Stimulated activated naive B cell treated with anti-CD40 and anti-IgM and Interleukin-4, amounts not matched to agents 10 μg/mL and 1 μg/mL and 100 μg/mL, for 72 hours (primary cell): ENCODE measurements around the gene STK17B.
"Not testable (repeated sequence)": the region's sequence is repeated elsewhere in the genome, so short reads cannot be mapped to it uniquely, and the experiment has no call there.

ENCODE experiments used
- ATAC-seq, 2 donors: fragments of 150-1000 bp; cut with Tn5 transposase; replicated peaks; 2 replicates each; pipeline ENCODE4 v1.10.0; 2021; ENCODE audit warnings: moderate library complexity in 1 of 2
- DNase-seq: peaks from one replicate; pipeline ENCODE4 v3.0.0; 2021
- H3K27ac Mint-ChIP-seq: one replicate; pipeline ENCODE4 v1.8.0; 2022; ENCODE audit warnings: mild to moderate bottlenecking, mixed read lengths
- H3K27me3 Mint-ChIP-seq, 2 donors: one replicate each; pipeline ENCODE4 v1.8.0; 2022; ENCODE audit warnings: mixed read lengths in 2 of 2
- H3K36me3 Mint-ChIP-seq, 2 donors: one replicate each; pipeline ENCODE4 v1.8.0; 2022; ENCODE audit warnings: mixed read lengths in 2 of 2, mild to moderate bottlenecking in 1 of 2
- H3K4me1 Mint-ChIP-seq, 2 donors: one replicate each; pipeline ENCODE4 v1.8.0; 2022; ENCODE audit warnings: mixed read lengths in 2 of 2, mild to moderate bottlenecking in 1 of 2
- H3K4me3 Mint-ChIP-seq, 2 donors: one replicate each; pipeline ENCODE4 v1.8.0; 2022; ENCODE audit warnings: mild to moderate bottlenecking in 2 of 2, mixed read lengths in 2 of 2, moderate library complexity in 1 of 2
- H3K9me3 Mint-ChIP-seq, 2 donors: one replicate each; pipeline ENCODE4 v1.8.0; 2022; ENCODE audit warnings: mixed read lengths in 2 of 2, mild to moderate bottlenecking in 1 of 2

Gene STK17B

GRCh38 chr2:196200557-196200956, 29.2 kb upstream of the STK17B start:
- H3K4me3 Mint-ChIP-seq = no peak overlapping the region
- H3K27ac Mint-ChIP-seq = peak overlapping the region; percentile 31
- peaks cover 17 to 22% of the 10 kb centered on the region in 2 donors for H3K4me1 Mint-ChIP-seq
- DNase-seq (no peak), ATAC-seq (peak; percentile 88 to 89)
- H3K9me3 Mint-ChIP-seq = no peaks in the 10 kb centered on the region
- no peaks in the 10 kb centered on the region for H3K27me3 Mint-ChIP-seq
- H3K36me3 Mint-ChIP-seq = no peaks in the 10 kb centered on the region

GRCh38 chr2:196195758-196196157, 24.4 kb upstream of the STK17B start:
- no peak for ATAC-seq
- H3K27ac Mint-ChIP-seq = no peak overlapping the region

GRCh38 chr2:196195302-196195701, 23.9 kb upstream of the STK17B start:
- no peaks in the 10 kb centered on the region for H3K27me3 Mint-ChIP-seq
- no peaks in the 10 kb centered on the region for H3K9me3 Mint-ChIP-seq
- H3K4me3 Mint-ChIP-seq = no peak overlapping the region
- DNase-seq = no peak
- peaks cover 8 to 20% of the 10 kb centered on the region in 2 donors for H3K4me1 Mint-ChIP-seq
- no peak overlapping the region for H3K27ac Mint-ChIP-seq
- no peaks in the 10 kb centered on the region for H3K36me3 Mint-ChIP-seq
- ATAC-seq = no peak

More at GRCh38 chr2:196195758-196196157, 24.4 kb upstream of the STK17B start:
- H3K9me3 Mint-ChIP-seq = no peaks in the 10 kb centered on the region
- H3K36me3 Mint-ChIP-seq = no peaks in the 10 kb centered on the region
- no peak overlapping the region for H3K4me3 Mint-ChIP-seq
- no peak for DNase-seq
- H3K27me3 Mint-ChIP-seq = no peaks in the 10 kb centered on the region
- peaks cover 7 to 16% of the 10 kb centered on the region in 2 donors for H3K4me1 Mint-ChIP-seq

- ATAC-seq = no peak
- H3K36me3 Mint-ChIP-seq = no peaks in the 10 kb centered on the region
- no peak overlapping the region for H3K27ac Mint-ChIP-seq
- H3K9me3 Mint-ChIP-seq = no peaks in the 10 kb centered on the region
- H3K4me1 Mint-ChIP-seq = peaks cover 12 to 23% of the 10 kb centered on the region in 2 donors
- H3K4me3 Mint-ChIP-seq = no peak overlapping the region
- DNase-seq = no peak
- H3K27me3 Mint-ChIP-seq = no peaks in the 10 kb centered on the region
Measured at GRCh38 chr2:196191541-196191940, 20.2 kb upstream of the STK17B start.

GRCh38 chr2:196187898-196188458, 16.6 kb upstream of the STK17B start:
- no peak for ATAC-seq
- no peaks in the 10 kb centered on the region for H3K27me3 Mint-ChIP-seq

GRCh38 chr2:196187175-196187700, 15.9 kb upstream of the STK17B start:
- H3K36me3 Mint-ChIP-seq, H3K27me3 Mint-ChIP-seq, DNase-seq, H3K9me3 Mint-ChIP-seq, H3K27ac Mint-ChIP-seq, ATAC-seq, H3K4me3 Mint-ChIP-seq: not testable (repeated sequence)
- peaks cover 24 to 45% of the 10 kb centered on the region in 2 donors for H3K4me1 Mint-ChIP-seq

More at GRCh38 chr2:196187898-196188458, 16.6 kb upstream of the STK17B start:
- H3K36me3 Mint-ChIP-seq = no peaks in the 10 kb centered on the region
- no peak for DNase-seq
- peaks cover 21 to 37% of the 10 kb centered on the region in 2 donors for H3K4me1 Mint-ChIP-seq
- no peak overlapping the region for H3K27ac Mint-ChIP-seq
- H3K9me3 Mint-ChIP-seq = peaks cover 0 to 5% of the 10 kb centered on the region in 2 donors
- H3K4me3 Mint-ChIP-seq = no peak overlapping the region

GRCh38 chr2:196186266-196186980, 15.0 kb upstream of the STK17B start:
- H3K27ac Mint-ChIP-seq = peak overlapping the region; percentile 7

GRCh38 chr2:196184921-196185320, 13.5 kb upstream of the STK17B start:
- no peak for ATAC-seq
- Mint-ChIP-seq H3K4me3 (no peak overlapping the region), H3K4me1 (peaks cover 33 to 58% of the 10 kb centered on the region in 2 donors)

More at GRCh38 chr2:196186266-196186980, 15.0 kb upstream of the STK17B start:
- DNase-seq (no peak), ATAC-seq (no peak)
- peaks cover 0 to 5% of the 10 kb centered on the region in 2 donors for H3K9me3 Mint-ChIP-seq
- H3K4me1 Mint-ChIP-seq = peaks cover 29 to 53% of the 10 kb centered on the region in 2 donors
- no peak overlapping the region for H3K4me3 Mint-ChIP-seq
- H3K36me3 Mint-ChIP-seq = no peaks in the 10 kb centered on the region
- no peaks in the 10 kb centered on the region for H3K27me3 Mint-ChIP-seq

GRCh38 chr2:196183528-196184231, 12.3 kb upstream of the STK17B start:
- H3K4me3 Mint-ChIP-seq = no peak overlapping the region
- no peaks in the 10 kb centered on the region for H3K27me3 Mint-ChIP-seq
- DNase-seq (no peak), ATAC-seq (no peak)
- H3K9me3 Mint-ChIP-seq = peaks cover 0 to 5% of the 10 kb centered on the region in 2 donors
- peak overlapping the region; percentile 93 for H3K27ac Mint-ChIP-seq
- peaks cover 40 to 69% of the 10 kb centered on the region in 2 donors for H3K4me1 Mint-ChIP-seq
- peaks cover 1 to 3% of the 10 kb centered on the region in 2 donors for H3K36me3 Mint-ChIP-seq

More at GRCh38 chr2:196184921-196185320, 13.5 kb upstream of the STK17B start:
- Mint-ChIP-seq H3K27me3 (no peaks in the 10 kb centered on the region), H3K27ac (no peak overlapping the region), H3K9me3 (peaks cover 0 to 5% of the 10 kb centered on the region in 2 donors), H3K36me3 (peaks cover 0 to 3% of the 10 kb centered on the region in 2 donors)
- no peak for DNase-seq

- Mint-ChIP-seq H3K4me3 (peak overlapping the region; percentile 1 to 77), H3K36me3 (peaks cover 1 to 3% of the 10 kb centered on the region in 2 donors), H3K27me3 (no peaks in the 10 kb centered on the region), H3K4me1 (peaks cover 39 to 74% of the 10 kb centered on the region in 2 donors), H3K27ac (peak overlapping the region; percentile 93), H3K9me3 (peaks cover 0 to 5% of the 10 kb centered on the region in 2 donors)
- ATAC-seq (peak; percentile 39 to 51), DNase-seq (no peak)
Measured at GRCh38 chr2:196183172-196183473, 11.7 kb upstream of the STK17B start.

GRCh38 chr2:196182439-196183171, 11.2 kb upstream of the STK17B start:
- ATAC-seq (peak; percentile 86 to 88), DNase-seq (no peak)
- Mint-ChIP-seq H3K36me3 (peaks cover 1 to 3% of the 10 kb centered on the region in 2 donors), H3K4me1 (peaks cover 38 to 77% of the 10 kb centered on the region in 2 donors), H3K9me3 (peaks cover 0 to 5% of the 10 kb centered on the region in 2 donors), H3K27me3 (no peaks in the 10 kb centered on the region), H3K4me3 (peak overlapping the region; percentile 45 to 77), H3K27ac (peak overlapping the region; percentile 93)

- DNase-seq (no peak), ATAC-seq (no peak)
- peaks cover 1 to 3% of the 10 kb centered on the region in 2 donors for H3K36me3 Mint-ChIP-seq
- no peak overlapping the region for H3K4me3 Mint-ChIP-seq
- H3K27ac Mint-ChIP-seq = peak overlapping the region; percentile 25
- H3K27me3 Mint-ChIP-seq = no peaks in the 10 kb centered on the region
- peaks cover 46 to 78% of the 10 kb centered on the region in 2 donors for H3K4me1 Mint-ChIP-seq
- H3K9me3 Mint-ChIP-seq = peaks cover 0 to 5% of the 10 kb centered on the region in 2 donors
Measured at GRCh38 chr2:196181484-196181883, 10.1 kb upstream of the STK17B start.

- no peak for ATAC-seq
- Mint-ChIP-seq H3K36me3 (peaks cover 3 to 6% of the 10 kb centered on the region in 2 donors), H3K9me3 (no peaks in the 10 kb centered on the region), H3K4me3 (peak overlapping the region; percentile 52 to 66), H3K4me1 (peaks cover 54 to 90% of the 10 kb centered on the region in 2 donors), H3K27ac (peak overlapping the region; percentile 92), H3K27me3 (no peaks in the 10 kb centered on the region)
- DNase-seq = no peak
Measured at GRCh38 chr2:196177124-196177523, 5.7 kb upstream of the STK17B start.
